Astrocyte of the spinal cord (primary cell): ENCODE results near the gene DENND4A.

ENCODE experiments used
- DNase-seq: peaks from one replicate; pipeline ENCODE4 v3.0.0; 2011; ENCODE audit warnings: low read depth, low spot score
- H3K4me3 ChIP-seq: 2 replicates; pipeline ENCODE4 v1.5.1; 2011; ENCODE audit warnings: low read depth, mild to moderate bottlenecking, low read length, moderate library complexity
- in situ Hi-C: cut with HindIII; loops from 2 replicates; pipeline ENCODE4 v1.10.0; 2017; ENCODE audit warnings: low sequenced_read_pairs
- TF ChIP-seq, protein P1 (sequence below): IDR thresholded peaks from 2 replicates; pipeline ENCODE4 v1.5.1; 2012; ENCODE audit warnings: low read depth, mild to moderate bottlenecking, low read length, inconsistent platforms

Gene DENND4A

DNA sequence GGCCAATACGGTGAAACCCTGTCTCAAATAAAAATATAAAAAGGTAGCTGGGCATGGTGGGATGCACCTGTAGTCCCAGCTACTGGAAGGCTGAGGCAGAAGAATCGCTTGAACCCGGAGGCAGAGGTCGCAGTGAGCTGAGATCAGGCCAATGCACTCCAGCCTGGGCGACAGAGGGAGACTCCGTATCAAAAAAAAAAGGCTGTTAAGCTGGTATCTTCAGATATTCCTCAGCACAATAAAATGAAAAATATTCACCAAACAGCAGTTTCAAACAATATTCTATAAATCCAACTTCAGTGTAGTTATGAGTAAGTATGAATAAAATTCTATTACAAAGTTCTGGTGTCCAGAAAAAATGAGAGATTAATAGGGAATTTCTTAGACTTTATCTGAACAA is 14.2 kb downstream of the DENND4A start:
- no peak overlapping the region for H3K4me3 ChIP-seq
- DNase-seq: no peak
- TF ChIP-seq, protein P1, sequence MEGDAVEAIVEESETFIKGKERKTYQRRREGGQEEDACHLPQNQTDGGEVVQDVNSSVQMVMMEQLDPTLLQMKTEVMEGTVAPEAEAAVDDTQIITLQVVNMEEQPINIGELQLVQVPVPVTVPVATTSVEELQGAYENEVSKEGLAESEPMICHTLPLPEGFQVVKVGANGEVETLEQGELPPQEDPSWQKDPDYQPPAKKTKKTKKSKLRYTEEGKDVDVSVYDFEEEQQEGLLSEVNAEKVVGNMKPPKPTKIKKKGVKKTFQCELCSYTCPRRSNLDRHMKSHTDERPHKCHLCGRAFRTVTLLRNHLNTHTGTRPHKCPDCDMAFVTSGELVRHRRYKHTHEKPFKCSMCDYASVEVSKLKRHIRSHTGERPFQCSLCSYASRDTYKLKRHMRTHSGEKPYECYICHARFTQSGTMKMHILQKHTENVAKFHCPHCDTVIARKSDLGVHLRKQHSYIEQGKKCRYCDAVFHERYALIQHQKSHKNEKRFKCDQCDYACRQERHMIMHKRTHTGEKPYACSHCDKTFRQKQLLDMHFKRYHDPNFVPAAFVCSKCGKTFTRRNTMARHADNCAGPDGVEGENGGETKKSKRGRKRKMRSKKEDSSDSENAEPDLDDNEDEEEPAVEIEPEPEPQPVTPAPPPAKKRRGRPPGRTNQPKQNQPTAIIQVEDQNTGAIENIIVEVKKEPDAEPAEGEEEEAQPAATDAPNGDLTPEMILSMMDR: no peak
- in situ Hi-C loops: no loop called here

DNA sequence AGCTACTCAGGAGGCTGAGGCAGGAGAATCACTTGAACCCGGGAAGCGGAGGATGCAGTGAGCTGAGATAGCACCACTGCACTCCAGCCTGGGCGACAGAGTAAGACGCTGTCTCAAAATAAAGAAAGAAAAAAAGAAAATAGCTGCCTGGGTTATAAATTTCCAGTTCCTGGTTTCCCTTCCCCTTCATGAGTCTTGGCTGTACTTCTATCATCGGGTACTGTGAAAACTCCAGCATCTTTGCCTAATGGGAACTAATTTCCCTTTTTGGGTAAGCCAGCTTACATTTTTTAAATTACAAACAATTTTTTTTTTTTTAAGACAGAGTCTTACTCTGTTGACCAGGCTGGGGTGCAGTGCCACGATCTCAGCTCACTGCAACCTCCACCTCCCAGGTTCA is 15.0 kb downstream of the DENND4A start:
- no peak overlapping the region for H3K4me3 ChIP-seq
- in situ Hi-C loops: no loop called here
- DNase-seq: no peak
- TF ChIP-seq, protein P1: no peak

DNA sequence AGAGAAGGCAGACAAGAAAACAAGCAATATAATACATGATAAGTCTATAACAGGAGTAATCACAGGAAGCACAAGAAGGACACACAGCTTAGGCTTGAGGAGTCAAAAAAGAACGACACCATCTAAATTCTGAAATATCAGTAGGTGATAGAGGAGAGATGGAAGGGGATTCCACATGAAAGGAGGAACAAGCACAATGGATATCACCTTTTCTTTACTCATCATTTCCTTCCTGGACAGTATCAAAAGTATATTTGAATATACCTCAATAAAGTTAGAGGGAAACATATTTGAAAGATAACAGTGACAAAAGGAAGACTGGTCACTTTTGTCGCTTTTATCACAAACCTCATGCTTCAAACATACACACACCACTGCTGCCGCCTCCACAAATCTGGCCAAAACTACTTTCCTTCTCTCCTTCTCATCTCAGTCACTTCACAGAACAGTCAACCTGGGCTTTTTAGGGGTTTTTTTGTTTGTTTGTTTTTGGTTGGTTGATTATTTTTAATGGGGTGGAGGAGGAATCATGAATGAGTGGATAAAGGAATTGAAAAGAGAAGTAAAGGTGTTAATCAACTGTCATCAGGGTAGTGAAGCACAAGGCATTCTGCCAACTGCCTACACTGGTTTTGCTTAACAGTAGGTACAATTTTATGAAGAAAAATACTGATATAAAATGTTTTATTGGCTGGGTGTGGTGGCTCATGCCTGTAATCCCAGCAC is 18.5 kb downstream of the DENND4A start:
- in situ Hi-C loops: no loop called here
- H3K4me3 ChIP-seq: no peak overlapping the region
- DNase-seq: no peak

DNA sequence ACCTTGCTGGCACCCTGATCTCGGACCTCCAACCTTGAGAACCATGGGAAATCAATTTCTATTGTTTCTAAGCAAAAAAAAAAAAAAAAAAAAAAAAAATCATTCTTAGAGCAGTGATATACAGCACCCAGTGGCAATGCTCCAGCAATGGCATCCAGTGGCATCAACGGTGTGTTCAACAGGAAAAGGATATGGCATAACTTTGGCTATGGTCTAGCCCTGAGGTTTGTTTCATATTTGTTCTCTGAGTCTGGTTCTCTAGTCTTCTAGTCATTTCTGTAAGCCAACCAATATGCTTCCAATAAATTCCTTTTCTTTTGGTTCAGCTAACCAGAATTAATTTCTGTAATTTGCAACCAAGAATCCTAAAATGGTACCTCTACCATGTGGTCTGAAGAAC is 19.2 kb downstream of the DENND4A start:
- DNase-seq: no peak
- TF ChIP-seq, protein P1: no peak

More for the DNA sequence above, 18.5 kb downstream of the DENND4A start:
- TF ChIP-seq, protein P1: no peak

DNA sequence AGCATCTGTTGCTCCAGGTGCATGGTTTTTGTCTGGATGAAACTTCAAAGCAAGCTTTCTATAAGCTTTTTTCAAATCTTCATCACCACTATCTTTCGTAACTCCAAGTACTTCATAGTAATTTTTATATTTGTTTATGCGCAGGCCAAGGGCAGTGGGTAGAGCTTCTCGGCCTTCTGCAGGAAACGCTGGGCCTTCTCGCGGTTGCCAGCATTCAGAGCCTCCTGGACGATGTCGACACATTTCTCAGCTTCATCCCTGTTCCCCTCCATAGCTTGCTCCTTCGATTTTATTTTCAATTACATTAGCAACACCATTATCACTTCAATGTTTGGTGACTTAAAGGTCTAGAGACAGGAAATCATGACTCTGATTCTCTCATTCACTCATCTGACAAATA is 20.2 kb downstream of the DENND4A start:
- H3K4me3 ChIP-seq: no peak overlapping the region
- TF ChIP-seq, protein P1: no peak
- DNase-seq: no peak
- in situ Hi-C loops: no loop called here

More for the DNA sequence above, 19.2 kb downstream of the DENND4A start:
- in situ Hi-C loops: no loop called here
- no peak overlapping the region for H3K4me3 ChIP-seq

DNA sequence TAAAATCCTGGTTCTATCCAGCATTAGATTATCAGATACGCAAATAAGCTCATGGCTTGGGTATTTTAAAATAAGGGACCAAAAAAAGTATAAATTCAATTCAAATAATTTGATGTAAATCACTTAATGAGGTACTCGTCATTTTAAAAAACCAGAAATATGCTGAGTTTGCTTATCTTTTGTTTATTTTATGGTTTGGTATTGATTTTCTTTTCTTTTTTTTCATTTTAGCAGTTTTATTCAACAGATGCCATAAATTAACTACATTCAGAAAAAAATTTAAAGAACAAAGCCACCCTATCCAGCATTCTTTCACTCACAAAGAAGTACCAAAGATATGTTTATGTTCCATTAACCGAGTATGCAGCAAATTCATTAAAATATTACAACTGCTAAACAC is 22.6 kb downstream of the DENND4A start:
- no peak for DNase-seq

More for the DNA sequence above, 22.6 kb downstream of the DENND4A start:
- TF ChIP-seq, protein P1: no peak
- in situ Hi-C loops: no loop called here
- no peak overlapping the region for H3K4me3 ChIP-seq
